Activated gamma-delta T cell treated with Interleukin-2 at 50 U/mL for 16 hours (primary cell): ENCODE data around the gene SIK3.

Experiments
- DNase-seq: peaks from one replicate; pipeline ENCODE4 v3.0.0-alpha.2; 2020

The SIK3 gene

GRCh38 chr11:116955548-116955947, 142.7 kb downstream of the SIK3 start:
- DNase-seq, result no peak

- no peak for DNase-seq
Observed at GRCh38 chr11:116953530-116954285, 144.5 kb downstream of the SIK3 start.

DNA sequence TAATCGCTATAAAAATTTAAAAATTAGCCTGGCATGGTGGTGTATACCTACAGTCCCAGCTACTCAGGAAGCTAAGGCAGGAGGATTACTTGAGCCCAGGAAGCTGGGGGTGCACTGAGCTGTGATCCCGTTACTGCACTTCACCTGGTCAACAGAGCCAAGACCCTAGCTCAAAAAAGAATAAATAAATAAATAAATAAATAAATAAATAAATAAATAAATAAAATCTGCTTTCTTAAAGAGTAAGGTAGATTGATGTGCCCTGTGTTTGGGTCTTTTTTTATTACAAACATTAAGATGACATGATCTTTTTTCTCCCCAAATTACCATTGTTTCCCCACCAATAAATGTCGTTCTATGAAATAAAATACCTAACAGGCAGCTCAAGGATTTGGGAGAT, 146.5 kb downstream of the SIK3 start:
- no peak for DNase-seq

- DNase-seq, result no peak
Observed at GRCh38 chr11:116950210-116950609, 148.0 kb downstream of the SIK3 start.

DNA sequence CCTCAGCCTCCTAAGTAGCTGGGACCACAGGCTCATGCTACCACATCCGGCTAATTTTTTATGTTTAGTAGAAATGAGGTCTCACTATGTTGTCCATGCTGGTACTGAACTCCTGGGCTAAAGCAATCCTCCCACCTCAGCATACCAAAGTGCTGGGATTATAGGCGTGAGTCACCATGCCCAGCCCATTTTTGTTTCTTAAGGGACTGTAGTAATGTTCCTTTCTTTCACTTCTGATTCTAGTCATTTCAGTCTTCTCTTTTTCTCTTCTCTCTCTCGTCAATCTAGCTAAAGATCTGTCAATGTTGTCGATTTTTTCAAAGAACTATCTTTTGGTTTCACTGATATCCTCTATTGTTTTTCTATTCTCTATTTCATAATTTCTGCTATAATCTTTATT, 149.8 kb downstream of the SIK3 start:
- no peak for DNase-seq

GRCh38 chr11:116946414-116946813, 151.8 kb downstream of the SIK3 start:
- no peak for DNase-seq

- no peak for DNase-seq
Observed at GRCh38 chr11:116939499-116939898, 158.7 kb downstream of the SIK3 start.

DNA sequence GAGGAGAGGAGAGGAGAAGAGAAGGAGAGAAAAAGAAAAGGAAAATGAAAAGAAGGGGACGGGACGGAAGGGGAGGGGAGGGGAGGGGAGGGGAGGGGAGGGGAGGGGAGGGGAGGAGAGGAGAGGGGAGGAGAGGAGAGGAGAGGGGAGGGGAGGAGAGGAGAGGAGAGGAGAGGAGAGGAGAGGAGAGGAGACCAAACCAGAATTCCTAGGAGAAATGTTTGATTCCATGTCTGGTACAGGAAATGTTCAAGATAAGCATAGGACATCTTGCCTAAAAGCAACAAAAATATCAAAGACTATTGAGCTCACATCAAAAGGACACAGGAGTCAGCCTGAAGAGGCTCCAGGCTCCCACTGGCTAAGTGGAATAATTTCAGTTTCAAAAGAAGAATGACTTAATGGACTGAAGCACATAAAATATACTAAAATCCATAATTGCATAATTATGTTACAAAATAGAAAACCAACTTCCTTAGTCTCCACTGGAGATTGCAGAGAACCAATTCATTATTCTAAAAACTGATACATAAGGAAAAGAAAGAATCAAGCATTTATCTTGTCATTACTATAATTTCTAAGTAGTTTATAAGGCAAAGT, 159.7 kb downstream of the SIK3 start:
- no peak for DNase-seq

DNA sequence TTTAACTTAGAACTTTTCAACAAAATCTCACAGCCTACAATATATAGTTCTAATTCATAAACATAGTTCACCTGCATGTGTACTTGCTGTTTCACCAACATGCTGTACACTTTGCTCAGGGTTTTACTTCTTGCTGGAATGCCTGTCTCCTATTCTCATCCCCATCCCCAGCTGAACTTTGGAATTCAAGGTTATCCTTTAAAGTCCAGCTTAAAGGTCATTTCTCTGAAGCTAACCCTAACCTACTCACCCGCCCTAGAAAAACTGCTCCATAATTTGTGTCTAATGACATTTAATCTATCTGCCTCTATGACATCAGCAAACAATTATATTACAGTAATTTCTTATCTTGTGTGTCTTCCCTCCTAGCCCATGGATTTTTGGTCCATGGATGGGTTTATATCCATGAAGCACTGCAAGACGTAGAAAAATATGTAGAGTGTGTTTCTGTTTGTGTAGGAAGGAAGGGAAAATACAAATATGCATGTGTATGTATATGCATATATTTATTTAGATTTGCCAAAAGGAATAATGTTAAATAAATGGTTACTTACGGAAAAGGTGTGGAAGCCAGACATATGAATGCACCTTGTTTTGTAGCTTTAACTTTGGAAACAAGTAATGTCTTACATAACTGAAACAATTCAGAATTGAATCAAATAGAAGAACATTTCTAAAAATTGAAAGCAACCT, 161.3 kb downstream of the SIK3 start:
- DNase-seq, result no peak

- no peak for DNase-seq
Observed at GRCh38 chr11:116935514-116935913, 162.7 kb downstream of the SIK3 start.

- DNase-seq, result no peak
Observed at GRCh38 chr11:116935089-116935488, 163.1 kb downstream of the SIK3 start.

GRCh38 chr11:116933961-116934360, 164.3 kb downstream of the SIK3 start:
- no peak for DNase-seq

DNA sequence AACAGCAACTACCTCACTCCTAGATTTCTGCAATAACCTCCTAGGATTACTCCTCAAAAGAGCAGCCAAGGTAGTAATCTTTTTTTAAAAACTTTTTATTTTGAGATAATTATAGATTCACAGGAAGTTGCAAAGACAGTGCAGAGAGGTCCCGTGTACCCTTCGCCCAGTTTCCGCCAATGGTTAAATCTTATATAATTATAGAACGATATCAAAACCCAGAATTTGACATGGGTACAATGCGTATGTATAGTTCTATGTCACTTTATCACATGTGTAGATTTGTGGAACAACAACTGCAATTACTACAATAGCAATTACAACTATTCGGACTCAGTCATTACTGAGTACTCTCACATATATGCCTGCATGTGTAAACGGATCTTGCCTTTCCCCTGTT, 166.0 kb downstream of the SIK3 start:
- no peak for DNase-seq

GRCh38 chr11:116931206-116931953, 166.8 kb downstream of the SIK3 start:
- DNase-seq, result peak; percentile 21

- no peak for DNase-seq
Observed at GRCh38 chr11:116930586-116930985, 167.6 kb downstream of the SIK3 start.

- peak; percentile 35 for DNase-seq
Observed at GRCh38 chr11:116930177-116930576, 168.1 kb downstream of the SIK3 start.

- DNase-seq, result no peak
Observed at GRCh38 chr11:116929414-116930090, 168.7 kb downstream of the SIK3 start.

GRCh38 chr11:116928845-116929244, 169.4 kb downstream of the SIK3 start:
- DNase-seq, result no peak

- peak; percentile 26 for DNase-seq
Observed at GRCh38 chr11:116928102-116928777, 170.0 kb downstream of the SIK3 start.

GRCh38 chr11:116927163-116927974, 170.9 kb downstream of the SIK3 start:
- DNase-seq, result peak; percentile 53

- peak; percentile 11 for DNase-seq
Observed at GRCh38 chr11:116925050-116925449, 173.2 kb downstream of the SIK3 start.
